ENCODE measurements around the gene CTDSPL. TPM values are rescaled to one million over a fixed set of nuclear protein-coding genes. Genes with fewer than 3 reads are reported as not detected.

Gene CTDSPL
- total and polyA plus RNA-seq, 11 donors, result 9.2 to 54.6 (median 36.0) TPM

GRCh38 chr3:37989821-37990480 is 128.3 kb downstream of the CTDSPL start:
- Histone ChIP-seq H3K4me1 (peaks cover 0 to 29% (median 11%) of the 10 kb centered on the region in 12 donors), H3K9me3 (no peaks in the 10 kb centered on the region), H3K27me3 (no peaks in the 10 kb centered on the region), H3K27ac (no peak overlapping the region), H3K4me3 (no peak overlapping the region), H3K36me3 (peaks cover 0 to 4% (median 0%) of the 10 kb centered on the region in 9 donors)
- peak in 2 of 5 donors; percentile 8 to 16 for DNase-seq
- no peak for TF ChIP-seq CTCF (IDR thresholded peaks at IDR 0.05)
- TF ChIP-seq POLR2A (IDR thresholded peaks at IDR 0.05), result no peak
- WGBS, 4 donors, result 87 to 97% (median 92%) methylated on average over 3 to 7 of the region's 7 CpGs
- intact Hi-C loops (cut with DNase I), result no loop called here
- ATAC-seq, result no peak

GRCh38 chr3:37990527-37990926 is 128.8 kb downstream of the CTDSPL start, which contains the start of gene VILL:
Gene VILL (plus strand): TSS chr3:37990786. CDS start chr3:37993673, 2,887 bp downstream.
- ATAC-seq (no peak), DNase-seq (peak in 1 of 5 donors; percentile 27)
- Histone ChIP-seq H3K27ac (no peak within 1 kb of the TSS), H3K4me3 (no peak within 1 kb of the TSS), H3K4me1 (peaks cover 0 to 34% (median 13%) of the 10 kb centered on the region in 12 donors), H3K27me3 (no peaks in the 10 kb centered on the region), H3K9me3 (no peaks in the 10 kb centered on the region), H3K36me3 (no peaks in the 10 kb centered on the region)
- 87 to 96% (median 90%) methylated on average over 7 to 10 of the region's 10 CpGs for WGBS, 4 donors
- no peak for TF ChIP-seq CTCF (IDR thresholded peaks at IDR 0.05)
- TF ChIP-seq POLR2A (IDR thresholded peaks at IDR 0.05), result no peak
- intact Hi-C loops (cut with DNase I), result no loop called here

- intact Hi-C loops (cut with DNase I), result no loop called here
- Histone ChIP-seq H3K27ac (no peak overlapping the region), H3K4me3 (no peak overlapping the region), H3K27me3 (no peaks in the 10 kb centered on the region), H3K36me3 (no peaks in the 10 kb centered on the region), H3K4me1 (peaks cover 0 to 36% (median 12%) of the 10 kb centered on the region in 12 donors), H3K9me3 (no peaks in the 10 kb centered on the region)
- DNase-seq (no peak), ATAC-seq (no peak)
- TF ChIP-seq POLR2A (IDR thresholded peaks at IDR 0.05) (no peak), CTCF (IDR thresholded peaks at IDR 0.05) (no peak)
- WGBS, 4 donors, result 69 to 74% (median 72%) methylated on average over 6 of the region's 6 CpGs
Observed at GRCh38 chr3:37991109-37991508, 129.4 kb downstream of the CTDSPL start.

- H3K27ac ChIP-seq, result no peak overlapping the region
- H3K27me3 ChIP-seq, result no peaks in the 10 kb centered on the region
- no peaks in the 10 kb centered on the region for H3K36me3 ChIP-seq
- ATAC-seq (peak in 1 of 4 donors; percentile 10), DNase-seq (peak in 1 of 5 donors; percentile 16)
- H3K4me1 ChIP-seq, result peaks cover 0 to 30% (median 11%) of the 10 kb centered on the region in 12 donors
- TF ChIP-seq POLR2A (IDR thresholded peaks at IDR 0.05) (no peak), CTCF (IDR thresholded peaks at IDR 0.05) (no peak)
- H3K4me3 ChIP-seq, result no peak overlapping the region
- WGBS, 4 donors, result 81 to 90% (median 86%) methylated on average over 3 to 7 of the region's 7 CpGs
- intact Hi-C loops (cut with DNase I), result no loop called here
- H3K9me3 ChIP-seq, result no peaks in the 10 kb centered on the region
Observed at GRCh38 chr3:37991823-37992222, 130.1 kb downstream of the CTDSPL start.
